HUDEP-2 (cell line): Measurements from ENCODE around the gene ZNF385D.

Experiments used
- DNase-seq, 76 experiments: peaks; one replicate each; lab custom pipeline; 2025; ENCODE audit not compliant: unreplicated experiment in 76 of 76; lab: John Stamatoyannopoulos, UW

ZNF385D gene

DNA sequence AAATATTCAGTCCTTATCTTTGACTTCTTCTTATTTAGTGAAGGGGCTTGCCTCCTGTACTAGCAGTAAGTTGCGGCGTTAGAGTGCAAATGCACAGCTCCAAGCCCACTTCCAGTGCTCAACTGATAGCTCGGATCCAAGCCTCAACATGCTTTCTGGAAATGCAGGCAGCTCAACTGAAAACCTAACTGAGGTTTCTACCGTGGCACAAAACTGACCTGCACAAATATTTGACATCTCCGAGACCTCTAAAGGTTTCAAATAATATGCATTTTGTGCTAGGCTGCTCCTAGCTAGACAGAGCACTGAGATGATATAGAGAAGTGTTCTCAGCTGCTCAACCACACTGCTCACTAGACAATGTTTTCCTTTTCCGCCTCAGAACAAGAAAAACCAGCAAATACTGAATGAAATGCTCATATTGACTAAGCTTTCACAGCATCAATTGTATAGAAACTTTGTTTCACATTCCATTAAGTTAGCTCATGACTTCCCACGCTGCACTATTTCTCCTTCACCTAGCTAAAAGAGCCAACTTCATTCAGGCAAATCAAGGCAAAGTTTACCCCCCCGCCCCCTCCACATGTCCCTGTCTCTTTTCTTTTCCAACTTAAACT, 822 bp downstream of the ZNF385D start:
- no peak for DNase-seq

DNA sequence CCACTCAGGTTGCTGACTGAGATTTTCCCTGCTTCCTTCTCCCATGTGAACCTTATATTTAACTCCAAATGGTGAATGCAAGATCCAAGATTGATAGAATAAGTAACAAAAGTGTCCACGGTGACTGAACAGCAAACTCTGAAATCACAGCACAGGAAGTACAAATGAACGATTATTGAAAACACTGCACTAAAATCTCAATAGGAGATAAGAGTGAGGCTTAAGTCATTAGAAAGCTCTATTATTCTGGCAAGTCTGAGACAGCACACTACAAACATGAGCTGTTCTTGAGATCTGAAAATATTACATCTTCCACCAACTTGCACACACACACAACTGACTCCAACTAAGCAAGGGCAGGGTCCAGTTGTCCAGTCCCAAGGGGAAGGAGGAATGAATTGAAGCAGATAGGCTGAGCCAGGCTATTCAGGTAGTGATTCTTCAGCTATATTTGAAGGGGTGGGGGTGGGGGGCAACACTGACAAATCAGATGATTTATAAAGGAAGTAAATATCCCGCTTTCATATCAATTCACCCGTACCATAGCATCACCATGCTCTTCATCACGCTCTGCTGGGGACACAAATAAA, 2.9 kb downstream of the ZNF385D start:
- DNase-seq = no peak

DNA sequence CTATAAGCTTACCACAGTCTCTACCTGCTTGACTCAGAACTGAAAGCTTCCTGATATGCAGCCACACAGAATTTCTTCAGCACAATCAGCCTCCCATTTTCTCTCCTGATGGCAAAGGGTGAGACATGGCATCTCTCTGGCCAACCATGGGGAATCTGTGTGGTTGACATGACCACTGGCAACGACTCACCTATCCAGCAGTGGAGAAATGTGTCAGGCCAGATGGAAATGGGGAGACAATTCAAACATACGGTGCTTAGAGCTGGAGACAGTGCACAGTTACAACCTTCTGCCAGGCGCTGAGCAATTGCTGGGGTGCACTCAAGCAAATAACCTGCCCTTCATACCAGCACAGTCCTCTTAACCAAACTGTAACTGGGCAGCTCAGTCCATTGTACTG, 3.6 kb downstream of the ZNF385D start:
- DNase-seq = no peak

DNA sequence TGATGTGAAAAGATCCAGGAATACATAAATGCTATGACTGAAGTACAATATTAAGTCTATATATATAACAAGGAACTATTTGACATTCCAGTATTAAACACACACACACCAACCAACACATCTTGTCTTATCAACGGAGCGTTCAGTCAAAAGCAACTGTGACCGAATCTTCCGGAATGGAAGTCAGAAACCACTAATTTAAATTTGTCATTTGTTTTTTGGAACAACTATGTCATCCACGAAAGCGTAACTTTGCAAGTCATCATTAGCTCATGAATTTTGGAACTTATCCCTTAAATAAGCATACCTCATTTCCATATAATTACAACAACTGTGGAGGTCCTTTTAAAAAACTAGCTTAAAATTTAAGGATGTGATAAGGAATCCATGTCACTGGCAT, 5.0 kb downstream of the ZNF385D start:
- no peak for DNase-seq

DNA sequence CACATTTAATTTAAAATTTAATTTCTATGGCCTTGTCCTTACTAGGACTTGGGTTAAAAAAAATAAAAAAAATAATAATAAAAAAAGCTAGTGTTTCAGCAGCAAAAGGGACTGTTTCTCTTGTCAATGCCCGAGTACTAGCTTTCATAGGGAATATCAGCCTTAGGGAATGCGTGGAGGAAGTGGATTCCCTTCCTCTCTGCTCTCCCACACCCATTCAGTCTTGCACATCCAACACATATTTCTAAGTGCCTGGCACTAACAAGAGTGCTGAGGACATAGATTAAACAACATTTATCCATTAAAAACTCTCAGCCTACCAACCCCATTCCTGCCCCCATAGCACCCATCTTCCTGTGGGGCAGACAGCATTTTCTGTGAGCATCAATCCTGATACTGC, 6.2 kb downstream of the ZNF385D start:
- no peak for DNase-seq

DNA sequence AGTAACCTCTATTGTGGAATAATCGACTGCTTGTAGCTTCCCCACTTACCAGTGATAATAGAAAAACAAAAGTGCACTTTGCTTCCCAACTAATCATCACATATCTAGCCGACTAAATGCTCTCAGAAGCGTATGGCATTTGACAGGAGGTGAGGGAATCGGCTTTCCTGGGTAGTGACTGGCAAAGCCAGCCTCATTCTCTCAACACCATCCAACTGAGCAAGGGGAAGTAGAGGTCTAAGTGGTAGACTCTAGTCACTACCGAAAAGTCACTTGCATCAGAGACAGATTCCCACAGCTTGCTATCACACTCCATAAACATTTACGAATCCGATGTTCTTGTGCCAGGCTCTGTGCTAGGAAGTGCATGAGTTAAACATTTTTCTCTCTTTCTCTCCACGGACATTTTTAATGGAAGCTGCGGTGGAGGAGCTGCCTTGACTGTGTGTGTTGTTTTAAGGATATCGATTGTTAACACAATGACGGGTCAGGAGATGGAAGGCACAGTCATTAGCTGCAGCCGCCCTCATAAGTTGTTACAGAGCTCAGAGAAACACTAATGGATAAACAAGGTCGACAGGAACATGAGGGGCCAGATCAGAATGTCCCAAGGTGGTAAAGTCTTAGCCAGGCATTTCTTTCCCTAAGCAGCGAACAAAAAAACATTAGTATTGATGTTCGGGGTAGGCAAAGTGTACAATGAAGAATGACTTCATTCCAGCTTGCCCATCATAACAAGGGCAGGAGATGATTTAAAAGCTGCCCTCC, 11.9 kb downstream of the ZNF385D start:
- DNase-seq = no peak

DNA sequence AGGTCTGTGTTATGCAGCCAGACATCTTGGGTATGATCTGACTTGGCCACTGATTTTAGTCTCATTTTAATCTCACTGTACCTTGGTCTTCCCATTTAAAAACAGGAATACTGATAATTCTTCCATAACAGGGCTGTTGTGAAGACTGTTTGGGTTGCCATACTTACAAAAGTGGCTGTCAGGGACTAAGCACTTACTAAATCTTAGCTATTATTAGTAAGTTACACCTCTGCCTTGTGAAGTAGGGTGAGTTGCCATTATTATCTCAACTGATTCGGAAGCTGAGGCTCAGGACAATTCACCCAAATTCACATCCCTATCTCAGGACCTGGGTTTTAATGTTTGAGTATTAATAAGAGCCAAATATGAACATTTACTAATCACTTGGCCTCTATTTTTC, 12.7 kb downstream of the ZNF385D start:
- DNase-seq = no peak

DNA sequence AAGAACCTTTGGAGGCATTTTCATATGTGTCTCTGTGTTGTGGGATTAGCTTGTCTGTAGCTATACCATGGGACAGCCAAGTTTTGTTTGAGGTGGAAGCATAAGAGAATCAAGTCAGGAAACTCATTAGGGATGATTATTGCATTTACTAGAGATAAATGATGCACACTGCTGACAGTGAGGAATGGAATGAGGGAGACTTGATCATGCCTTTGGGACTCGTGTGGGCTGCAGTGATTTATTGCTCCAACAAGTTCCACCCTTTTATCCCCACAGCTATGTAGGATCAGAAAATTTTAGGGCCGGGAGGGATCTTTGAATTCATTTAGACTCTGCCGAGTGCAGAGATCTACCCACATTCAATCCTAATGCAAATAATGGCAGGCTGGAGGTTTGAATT, 16.3 kb downstream of the ZNF385D start:
- DNase-seq = no peak

DNA sequence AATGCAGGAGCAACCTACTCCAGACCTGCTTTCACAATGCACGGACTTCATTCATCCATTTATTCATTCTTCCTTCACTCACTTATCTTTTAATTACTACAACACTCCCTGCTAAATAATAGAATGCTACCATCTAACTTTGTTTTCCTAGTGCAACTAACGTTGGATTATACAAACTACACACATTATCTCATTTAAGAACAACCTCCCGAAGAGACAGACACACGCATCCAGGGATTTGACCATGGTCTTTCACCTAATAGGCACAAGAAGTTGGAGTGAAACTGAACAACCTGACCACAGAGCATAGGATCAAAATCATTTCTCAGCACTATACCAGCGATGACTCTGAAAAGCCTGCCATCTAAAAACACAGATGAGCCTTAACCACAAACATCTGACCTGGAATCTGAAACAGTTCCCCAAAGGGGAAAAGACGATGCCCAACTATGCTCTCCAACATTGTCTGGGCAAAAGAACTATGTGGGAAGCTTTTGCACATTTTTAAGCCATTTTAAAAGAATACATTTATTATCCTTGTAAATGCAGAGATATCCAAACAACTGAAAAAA, 21.0 kb downstream of the ZNF385D start:
- DNase-seq = no peak

DNA sequence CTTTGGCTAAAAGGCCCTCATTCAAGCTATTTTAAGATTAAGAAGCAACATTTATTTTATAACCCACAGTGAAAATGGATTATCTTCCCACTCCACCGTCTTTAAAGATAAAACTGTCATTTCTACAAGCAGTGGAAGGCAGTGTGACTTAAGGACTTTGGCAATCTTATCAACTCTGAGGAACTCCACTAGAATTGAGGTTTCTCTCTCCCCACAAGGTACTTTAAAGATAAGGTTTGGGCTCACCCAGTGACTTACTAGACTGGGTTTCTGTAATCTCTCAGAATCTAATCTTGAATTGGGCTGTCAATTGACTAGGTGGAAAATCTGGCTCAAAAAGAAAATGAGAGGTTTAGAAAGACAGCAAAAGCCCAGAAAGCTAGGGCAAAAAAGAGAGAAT, 21.7 kb downstream of the ZNF385D start:
- no peak for DNase-seq

DNA sequence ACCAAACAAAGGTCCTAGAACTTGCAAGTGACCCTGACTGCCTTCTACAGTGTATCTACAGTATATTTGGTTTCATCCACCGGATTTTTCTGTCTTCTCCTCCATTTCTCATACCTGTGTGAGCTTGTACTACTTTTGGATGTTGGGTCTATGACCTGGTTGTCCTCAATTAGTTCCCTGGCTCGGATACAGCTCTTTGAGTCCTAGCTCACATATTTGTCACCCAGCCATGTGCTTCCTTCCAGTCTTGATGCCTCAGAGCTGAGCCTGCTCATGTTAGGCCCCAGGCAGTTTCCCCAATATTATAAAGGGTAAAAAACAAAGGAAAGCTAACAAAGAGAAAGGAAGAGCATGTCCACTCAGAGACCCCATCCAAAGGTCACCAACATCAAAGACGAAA, 28.2 kb downstream of the ZNF385D start:
- DNase-seq = no peak

DNA sequence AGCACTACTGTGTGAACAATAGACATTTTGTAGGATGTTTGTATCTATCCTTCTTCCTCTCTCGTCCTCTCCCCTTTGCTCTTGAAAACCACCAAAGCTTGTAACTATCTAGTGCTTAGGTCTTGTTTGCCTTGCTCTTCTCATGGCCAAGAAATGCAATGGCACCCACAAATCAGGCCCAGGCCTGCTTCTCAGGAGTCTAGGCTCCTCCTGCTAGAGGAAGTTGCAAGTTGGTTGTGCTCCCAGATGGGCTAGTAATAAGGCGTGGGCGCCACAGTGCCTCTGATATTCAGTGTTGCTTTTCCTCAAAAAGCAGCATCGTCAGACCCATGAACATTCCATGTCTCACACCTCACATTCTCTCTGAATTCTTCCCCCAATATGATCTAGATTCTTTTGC, 28.7 kb downstream of the ZNF385D start:
- no peak for DNase-seq

DNA sequence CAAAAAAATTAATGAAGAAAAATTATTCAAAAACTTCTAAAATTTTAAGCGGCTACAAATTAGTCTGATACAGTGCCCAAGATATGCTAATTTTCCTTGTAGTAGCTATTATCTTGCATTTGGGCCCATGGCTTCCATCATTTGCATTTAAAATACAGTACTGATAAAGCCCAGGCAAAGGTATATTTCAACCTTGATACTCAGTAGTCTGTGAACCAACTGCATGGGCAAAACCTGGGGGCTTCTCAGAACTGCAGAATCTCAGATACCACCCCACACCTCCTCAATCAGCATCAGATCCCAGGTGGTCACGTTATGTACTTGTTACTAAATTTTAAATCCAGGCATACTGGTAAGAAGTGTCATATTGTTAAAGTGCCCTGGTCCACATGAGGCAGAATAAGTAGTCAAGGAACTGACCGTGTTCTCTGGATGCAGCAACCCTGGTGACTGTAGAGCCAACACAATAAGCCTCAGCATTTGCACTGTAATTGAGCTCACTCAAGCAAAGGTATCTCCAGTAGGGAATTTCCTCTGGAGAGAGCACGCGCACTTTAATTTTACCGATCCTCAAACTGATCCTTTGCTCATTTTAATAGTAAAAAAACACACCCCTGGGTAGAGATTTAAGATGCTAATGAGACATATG, 31.9 kb downstream of the ZNF385D start:
- DNase-seq = no peak

DNA sequence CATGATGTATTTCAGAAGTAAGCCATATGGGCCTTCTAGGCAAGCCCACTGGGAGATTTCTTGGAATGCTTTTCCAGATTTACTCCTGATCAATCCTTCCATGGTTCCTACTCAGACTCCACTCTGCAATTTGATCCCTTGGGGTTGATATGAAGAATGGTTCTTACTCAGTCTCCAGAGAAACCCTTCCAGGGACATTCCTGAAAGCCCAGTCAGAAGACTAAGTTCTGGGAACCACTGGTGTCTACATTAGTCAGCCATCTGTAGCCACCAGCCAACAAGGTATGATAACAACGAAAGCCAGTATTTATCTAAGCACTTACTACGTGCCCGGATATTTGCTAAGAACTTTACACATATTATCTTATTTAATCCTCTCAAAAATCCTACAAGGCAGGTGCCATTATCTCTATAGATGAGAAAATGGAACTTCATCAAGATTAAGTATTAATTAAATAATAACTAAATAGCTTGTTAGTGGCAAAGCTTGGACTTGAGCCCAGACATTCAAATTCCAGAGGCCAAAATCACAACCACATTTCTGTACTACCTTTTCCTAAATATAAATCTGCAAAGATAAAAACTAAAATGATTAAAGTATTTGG, 32.7 kb downstream of the ZNF385D start:
- DNase-seq = no peak

DNA sequence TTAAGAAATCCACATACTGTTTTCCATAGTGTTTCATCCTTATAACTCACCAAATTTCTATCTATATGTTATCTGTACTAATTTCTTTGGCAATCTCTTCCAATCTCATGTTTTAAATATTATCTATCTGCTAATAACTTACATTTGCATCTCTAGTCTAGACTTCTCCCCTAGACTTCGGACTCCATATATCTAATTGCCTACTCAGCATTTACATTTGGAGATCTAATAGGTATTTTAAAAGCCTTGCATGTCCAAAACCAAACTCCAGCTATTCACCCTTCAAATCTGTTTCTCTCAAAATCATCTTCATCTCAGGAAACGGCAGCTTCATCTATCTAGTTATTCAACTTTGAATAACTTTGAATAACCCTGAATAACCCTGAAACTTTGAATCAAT, 35.3 kb downstream of the ZNF385D start:
- DNase-seq = no peak

DNA sequence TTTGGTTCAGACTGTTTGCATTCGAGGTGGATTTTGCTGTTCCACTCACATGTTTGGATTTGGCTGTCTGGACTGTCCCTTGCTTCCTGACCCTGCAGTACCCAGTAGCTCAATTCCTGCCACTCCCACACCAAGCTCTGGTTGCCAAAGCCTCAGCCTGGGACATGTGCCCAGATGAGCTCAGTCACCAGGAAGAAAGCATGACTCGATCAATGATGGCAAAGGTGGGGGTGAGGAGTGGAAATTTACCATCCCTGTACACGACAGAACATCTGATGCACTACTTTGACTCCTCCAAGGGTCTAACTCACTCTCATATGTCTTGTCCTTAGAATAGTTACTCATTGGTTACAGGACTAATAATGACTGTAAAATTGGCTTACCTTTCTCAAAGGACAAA, 45.2 kb downstream of the ZNF385D start:
- no peak for DNase-seq

DNA sequence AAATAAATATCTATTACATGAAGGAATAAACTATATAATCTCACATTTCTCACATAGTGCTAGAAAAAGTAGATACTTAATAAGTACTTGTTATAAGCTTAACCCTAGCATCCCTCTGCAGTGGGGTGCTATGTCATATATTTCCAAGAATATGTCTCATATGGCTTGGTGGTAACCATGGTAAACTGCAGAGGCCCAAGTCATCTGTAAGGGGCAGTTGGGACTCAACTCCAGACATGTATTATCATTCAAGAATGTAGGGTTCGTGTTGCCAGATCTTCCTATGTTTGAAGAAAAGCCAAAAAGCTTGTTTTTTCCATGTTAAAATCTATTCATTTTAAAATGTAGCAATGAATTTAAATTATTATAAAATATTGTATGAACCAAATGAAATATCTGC, 46.2 kb downstream of the ZNF385D start:
- DNase-seq = no peak

DNA sequence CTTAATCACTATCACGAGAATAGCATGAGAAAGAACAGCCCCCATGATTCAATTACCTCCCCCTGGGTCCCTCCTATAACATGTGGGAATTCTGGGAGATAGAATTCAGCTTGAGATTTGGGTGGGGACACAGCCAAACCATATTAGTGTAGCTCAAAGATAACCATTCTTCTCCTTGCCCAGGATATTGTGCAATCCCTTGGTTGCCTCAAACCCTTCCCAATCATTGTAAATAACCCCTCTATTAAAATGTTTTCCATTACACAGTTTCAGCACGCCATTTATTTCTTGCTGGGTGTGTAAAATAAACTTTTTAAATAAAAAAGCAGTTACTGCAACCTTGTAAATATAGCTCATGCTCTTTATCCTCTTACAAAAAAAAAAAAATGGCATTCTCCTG, 47.7 kb downstream of the ZNF385D start:
- no peak for DNase-seq

DNA sequence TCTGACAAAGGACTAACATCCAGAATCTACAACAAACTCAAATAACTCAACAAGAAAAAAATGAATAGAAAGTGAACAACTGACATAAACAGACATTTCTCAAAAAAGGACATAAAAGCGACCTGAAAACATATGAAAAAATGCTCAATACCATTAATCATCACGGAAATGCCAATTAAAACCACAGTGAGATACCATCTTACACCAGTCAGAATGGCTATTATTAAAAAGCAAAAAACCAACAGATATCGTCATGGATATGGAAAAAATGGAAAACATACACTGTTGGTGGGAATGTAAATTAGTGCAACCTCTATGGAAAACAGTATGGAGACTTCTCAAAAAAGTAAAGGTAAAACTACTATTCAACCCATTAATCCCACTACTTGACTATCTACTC, 53.3 kb downstream of the ZNF385D start:
- DNase-seq = no peak

DNA sequence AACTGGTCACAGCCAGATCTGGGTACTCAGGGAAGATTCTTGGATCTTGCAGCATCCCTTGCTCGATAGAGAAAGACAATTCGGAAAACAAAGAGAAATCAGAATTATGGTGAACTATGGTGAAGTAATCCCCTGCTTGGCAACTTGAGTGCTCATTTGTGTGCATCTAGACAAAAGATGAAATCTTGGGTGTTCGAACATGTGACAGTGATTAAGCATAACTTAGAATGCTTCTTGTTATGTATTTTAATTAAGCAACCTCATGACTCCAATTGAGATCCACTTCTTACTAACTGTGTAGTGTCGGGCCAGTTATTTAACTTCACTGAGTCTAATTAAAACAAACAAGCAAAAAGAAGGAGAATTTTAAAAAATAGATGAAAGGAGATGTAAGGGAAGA, 56.5 kb downstream of the ZNF385D start:
- no peak for DNase-seq

DNA sequence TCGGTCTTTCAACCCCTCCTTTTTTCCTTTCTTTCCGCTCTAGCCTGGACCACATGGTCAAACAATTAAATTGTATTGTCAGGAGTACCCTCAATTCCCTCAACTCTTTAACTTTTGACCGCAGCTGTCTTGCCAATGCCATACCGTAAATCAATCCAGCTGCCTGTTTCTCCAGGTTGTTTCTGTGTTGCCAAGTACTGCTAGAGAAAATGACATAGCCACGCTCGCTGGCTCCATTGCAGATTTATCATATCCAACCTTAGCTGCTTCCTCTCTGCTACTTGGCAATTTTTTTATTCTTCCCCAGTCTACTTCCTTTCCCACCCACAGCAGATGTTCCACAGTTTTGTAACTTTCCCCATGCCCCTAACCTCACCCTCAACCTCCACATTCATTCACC, 60.0 kb downstream of the ZNF385D start:
- no peak for DNase-seq
